SIG-M5 (cell line): ENCODE data around the gene DBX1.
"Not testable (repeated sequence)": the region's sequence is repeated elsewhere in the genome, so short reads cannot be mapped to it uniquely, and the experiment has no call there.

Experiments used
- DNase-seq: peaks from one replicate; lab custom pipeline; 2025; lab: John Stamatoyannopoulos, UW

Gene DBX1

GRCh38 chr11:20161230-20161918 is 1.1 kb upstream of the DBX1 start:
- no peak for DNase-seq

DNA sequence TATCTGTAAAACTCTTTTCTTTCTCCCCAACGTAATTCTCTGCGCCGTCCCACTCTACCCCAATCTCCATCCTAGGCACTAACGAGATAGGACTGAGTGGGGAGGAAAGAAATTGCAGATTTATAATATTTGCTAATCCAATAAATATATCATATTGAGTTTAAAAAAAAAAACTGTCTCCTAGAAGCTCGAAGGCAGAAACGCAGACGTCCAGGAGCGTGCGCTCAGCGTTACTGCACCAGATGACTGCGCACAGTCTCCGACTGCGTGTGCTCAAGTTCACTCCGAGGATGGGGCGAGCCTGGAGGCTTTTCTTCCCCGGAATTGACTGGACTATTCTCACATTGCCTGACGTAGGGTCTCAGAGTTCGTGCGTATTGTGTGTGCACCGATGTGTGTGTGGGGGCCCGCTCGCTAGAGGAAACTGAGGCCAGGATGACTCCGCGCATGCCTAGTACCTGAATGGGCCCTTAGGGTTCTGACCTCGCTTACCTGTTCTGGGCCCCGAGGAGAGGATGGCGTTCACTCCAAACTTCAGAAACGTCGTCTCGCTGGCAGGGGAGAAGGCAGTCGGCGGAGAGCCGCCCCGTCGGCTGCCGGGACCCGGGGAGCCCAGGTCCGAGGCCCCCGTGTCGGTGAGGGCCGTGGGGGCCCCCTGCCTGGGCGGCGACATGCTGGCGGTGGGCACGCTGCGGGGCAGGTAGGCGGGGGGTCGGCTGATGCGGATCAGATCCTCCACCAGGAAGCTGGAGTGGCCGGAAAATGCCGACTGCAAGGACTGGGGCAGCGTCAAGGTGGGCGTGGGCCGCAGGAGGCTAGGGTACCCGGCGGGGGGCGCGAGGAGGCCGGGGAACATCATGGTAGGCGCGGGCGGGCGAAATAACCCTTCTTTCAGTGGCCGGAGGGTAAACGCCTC is 551 bp downstream of the DBX1 start:
- DNase-seq: no peak

DNA sequence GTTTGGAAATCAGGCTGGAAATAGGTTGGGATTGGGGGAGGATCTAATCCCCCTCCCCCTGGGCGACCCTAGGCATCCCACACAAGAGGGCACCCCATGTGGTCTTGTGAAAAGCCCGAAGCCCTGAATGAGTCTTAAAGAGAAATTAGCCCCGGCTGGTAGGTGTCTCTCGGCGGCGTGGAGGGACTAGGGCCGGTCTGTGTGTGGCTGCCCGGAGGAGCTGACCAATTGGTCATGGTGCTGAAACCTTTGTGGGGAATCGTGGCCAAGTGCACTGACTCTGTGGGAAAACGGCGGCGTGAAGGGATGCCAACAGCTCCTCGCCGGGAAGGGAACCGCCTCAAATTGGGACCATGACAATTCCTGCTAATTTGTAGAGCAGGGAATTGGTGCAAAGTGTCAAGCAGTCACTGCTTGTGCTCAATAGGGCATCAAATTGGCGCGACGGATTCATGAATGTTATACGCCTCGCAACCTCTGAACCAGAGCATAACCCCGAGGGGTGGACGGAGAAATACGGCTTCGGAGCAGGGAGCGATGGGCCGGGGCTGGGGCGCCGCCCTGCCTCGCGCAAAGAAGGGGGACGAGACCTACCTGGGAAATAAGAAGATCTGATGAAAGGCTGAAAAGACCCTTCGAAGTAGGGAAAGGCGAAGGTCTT is 1.5 kb downstream of the DBX1 start:
- DNase-seq: no peak

DNA sequence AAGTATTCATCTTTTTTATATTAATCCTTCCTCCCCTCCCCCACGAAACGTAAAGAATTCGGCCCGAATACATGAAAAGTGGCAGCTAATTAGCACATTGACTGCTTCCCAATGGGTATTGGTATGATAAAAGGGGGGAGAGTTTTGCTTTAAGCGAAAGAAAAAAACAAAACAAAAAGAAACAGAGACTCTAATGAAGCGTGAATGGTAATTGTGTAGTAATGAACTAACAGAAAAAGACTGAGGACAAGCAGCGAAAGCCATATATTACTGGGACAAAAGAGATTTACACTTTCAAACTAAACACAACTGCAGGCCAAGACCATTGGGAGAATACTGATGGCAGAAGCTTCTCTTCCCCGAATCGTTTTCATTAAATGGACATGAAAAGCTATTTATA is 2.5 kb downstream of the DBX1 start:
- DNase-seq: no peak

- no peak for DNase-seq
Measured at GRCh38 chr11:20156876-20157613, 3.2 kb downstream of the DBX1 start.

GRCh38 chr11:20156280-20156875 is 3.9 kb downstream of the DBX1 start:
- DNase-seq: no peak

DNA sequence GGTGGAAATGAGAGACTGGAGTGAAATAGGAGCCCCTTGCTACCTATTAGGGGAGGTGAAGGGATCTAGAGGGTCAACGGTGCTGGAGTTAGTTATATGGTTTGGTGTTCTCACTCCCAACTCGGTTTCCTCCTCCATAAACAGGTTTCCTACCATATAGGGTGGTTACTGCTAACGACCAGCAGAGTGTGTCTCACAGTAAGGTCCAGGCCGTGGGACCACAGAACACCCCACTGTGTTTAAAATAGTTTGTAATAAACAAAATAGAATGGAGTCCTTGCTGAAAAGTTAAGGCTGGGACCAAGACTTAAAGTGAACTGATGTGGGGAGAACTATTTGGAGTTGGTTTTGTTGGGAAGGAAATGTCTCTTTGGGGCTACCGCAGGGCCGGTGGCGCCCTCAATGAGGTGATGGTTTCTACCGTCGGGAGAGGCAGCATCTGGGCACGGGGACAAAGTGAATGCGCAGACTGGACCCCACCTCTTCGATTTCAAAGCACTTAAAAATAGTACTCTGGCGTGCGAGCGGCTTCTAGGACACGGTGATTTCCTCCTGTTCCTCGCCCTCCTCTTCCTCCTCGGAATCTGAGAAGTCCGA is 4.5 kb downstream of the DBX1 start:
- DNase-seq: no peak

- DNase-seq: no peak
Measured at GRCh38 chr11:20154381-20154780, 5.9 kb downstream of the DBX1 start.

DNA sequence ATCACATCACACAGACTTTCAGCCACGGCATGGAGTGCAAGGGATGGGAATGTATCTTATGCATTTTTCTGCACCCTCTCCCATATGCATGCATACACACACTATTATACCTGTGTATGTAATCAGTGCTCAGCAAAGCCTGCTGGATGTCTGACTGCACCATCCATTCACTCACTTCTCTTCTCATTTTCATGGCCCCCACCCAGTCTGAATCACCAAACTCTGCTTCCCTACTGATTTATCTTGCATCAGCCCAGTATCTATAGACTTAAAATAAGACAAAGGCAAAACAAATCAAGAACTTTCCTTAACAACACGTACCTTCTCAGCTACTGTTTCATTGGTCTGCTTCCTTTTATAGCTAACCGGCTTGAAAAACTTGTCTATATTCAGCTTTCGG is 21.6 kb downstream of the DBX1 start:
- DNase-seq: no peak

DNA sequence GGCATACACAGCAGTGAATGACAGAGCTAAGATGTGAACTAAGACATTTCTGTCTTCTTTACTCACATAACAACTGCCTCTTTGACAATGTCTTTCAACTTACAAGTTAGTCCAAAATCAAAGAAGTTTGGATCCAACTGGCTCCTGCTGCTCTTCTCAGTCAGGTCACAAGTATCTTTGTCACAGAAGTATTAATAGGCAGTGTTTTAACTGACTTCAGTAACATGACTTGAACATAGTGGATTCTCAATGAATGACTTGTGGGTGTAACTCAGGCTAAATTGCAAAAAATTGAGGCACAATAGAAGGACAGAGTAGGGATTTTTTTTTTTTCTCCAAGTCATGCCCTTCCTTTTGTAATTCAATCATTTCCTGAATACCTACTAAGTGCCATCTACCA is 22.6 kb downstream of the DBX1 start:
- no peak for DNase-seq

GRCh38 chr11:20134991-20135736 is 25.1 kb downstream of the DBX1 start:
- DNase-seq: no peak

DNA sequence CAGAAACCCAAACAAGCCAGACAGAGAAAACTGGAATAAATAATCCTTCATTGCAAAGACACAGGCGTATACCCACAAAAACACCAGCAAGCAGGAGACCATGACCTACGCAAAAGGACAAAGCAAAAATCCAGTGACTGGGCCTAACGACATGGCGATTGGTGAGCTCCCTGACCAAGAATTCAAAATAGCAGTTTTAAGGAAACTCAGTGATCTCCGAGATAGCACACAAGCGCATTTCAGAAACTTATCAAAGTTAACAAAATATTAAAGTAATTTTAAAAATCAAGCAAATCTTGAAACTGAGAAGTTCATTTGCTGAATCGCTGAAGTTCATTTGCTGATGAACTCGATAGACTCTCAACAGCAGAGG is 27.6 kb downstream of the DBX1 start:
- DNase-seq: no peak

- no peak for DNase-seq
Measured at GRCh38 chr11:20131788-20132666, 28.2 kb downstream of the DBX1 start.

- DNase-seq: no peak
Measured at GRCh38 chr11:20129665-20130064, 30.6 kb downstream of the DBX1 start.

DNA sequence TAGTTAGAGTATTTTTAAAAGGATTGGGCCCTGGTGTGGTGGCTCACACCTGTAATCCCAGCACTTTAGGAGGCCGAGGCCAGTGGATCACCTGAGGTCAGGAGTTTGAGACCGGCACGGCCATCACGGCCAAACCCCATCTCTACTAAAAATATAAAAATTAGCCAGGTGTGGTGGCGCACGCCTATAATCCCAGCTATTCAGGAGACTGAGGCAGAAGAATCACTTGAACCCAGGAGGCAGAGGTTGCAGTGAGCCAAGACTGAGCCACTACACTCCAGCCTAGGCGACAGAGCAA is 31.8 kb downstream of the DBX1 start:
- not testable (repeated sequence) for DNase-seq

GRCh38 chr11:20127671-20128527 is 32.4 kb downstream of the DBX1 start:
- DNase-seq: no peak

DNA sequence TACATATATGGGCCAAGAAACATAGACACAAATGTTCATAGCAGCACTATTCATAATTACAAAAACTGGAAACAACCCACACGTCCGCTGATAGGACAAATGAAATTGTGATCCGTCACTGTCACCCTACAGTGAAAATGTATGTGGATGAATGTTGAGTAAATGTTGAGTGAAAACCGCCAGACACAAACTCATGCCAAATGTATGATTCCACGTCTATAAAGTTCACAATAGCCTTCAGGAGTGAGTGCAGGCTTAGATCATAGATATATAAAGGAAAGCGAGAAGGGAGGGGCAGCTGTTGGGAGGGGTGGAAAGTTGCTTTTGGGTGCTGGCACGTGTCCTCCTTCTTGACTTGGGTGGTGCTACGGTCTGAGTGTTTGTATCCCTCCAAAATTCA is 33.6 kb downstream of the DBX1 start:
- DNase-seq: no peak

DNA sequence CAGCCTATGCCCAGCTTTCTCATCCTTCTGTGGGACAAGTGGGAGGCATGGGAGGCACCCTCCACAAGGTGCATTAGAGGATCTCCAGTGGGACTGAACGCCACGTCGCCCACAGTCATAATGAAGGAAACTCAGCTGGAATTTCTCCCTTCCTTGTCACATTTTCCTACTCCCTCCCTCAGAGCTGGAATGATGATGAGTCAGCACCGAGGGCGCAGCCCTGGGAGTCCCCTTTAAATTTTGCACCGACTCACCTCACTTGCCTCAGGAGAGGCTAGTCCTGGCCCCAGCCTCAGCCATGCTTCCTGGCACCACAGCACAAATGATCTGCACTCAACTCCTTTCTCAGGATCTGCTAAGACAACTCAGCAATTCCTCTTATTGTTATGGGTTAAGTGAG is 34.3 kb downstream of the DBX1 start:
- DNase-seq: no peak

DNA sequence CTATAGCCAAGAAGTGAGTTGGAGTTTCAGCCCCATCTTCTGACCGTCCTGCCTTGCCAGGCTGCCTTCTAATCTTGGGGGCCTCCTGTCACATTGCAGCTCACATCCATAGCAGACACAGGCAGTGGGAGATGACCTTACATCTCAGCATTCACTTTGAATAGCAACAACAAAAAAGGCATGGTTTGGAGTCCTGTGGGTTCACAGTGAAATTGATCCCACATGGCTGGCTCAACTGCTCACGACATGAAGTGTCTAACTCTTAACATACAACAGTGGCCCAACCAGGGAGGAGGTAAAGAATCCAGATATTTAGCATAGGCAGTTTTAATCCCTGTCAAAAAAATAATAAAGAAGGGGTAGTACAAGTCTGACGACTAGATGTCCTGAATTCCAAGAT is 38.1 kb downstream of the DBX1 start:
- no peak for DNase-seq
